MM.1S (cell line): ENCODE measurements around the gene ADCK2.

Source experiments
- DNase-seq: peaks from one replicate; pipeline ENCODE4 v3.0.0-alpha.2; 2015
- H2AFZ ChIP-seq: fragments of 300-600 bp; sonication (generic); 2 replicates; pipeline ENCODE4 v1.6.0; 2016; ENCODE audit warnings: antibody characterized with exemption, low read length
- H3F3A ChIP-seq: fragments of 300-600 bp; sonication (generic); 2 replicates; pipeline ENCODE4 v1.6.1; 2016; ENCODE audit warnings: mild to moderate bottlenecking, antibody characterized with exemption, low read length, moderate library complexity, mixed read lengths; ENCODE audit not compliant: insufficient read depth
- H3K27ac ChIP-seq: fragments of 300-600 bp; sonication (generic); 2 replicates; pipeline ENCODE4 v1.5.1; 2016; ENCODE audit warnings: mild to moderate bottlenecking, low read length
- H3K27me3 ChIP-seq: fragments of 300-600 bp; sonication (generic); replicated peaks from 2 replicates; pipeline ENCODE4 v1.6.0; 2016; ENCODE audit warnings: low read length; ENCODE audit not compliant: insufficient read depth
- H3K36me3 ChIP-seq: fragments of 300-600 bp; sonication (generic); replicated peaks from 2 replicates; pipeline ENCODE4 v1.6.1; 2016; ENCODE audit warnings: mild to moderate bottlenecking, low read length, mixed read lengths; ENCODE audit not compliant: insufficient read depth
- H3K4me1 ChIP-seq: fragments of 300-600 bp; sonication (generic); 2 replicates; pipeline ENCODE4 v1.6.1; 2016; ENCODE audit warnings: low read length, mixed read lengths
- H3K4me2 ChIP-seq: fragments of 300-600 bp; sonication (generic); 2 replicates; pipeline ENCODE4 v1.6.0; 2016; ENCODE audit warnings: low read depth, low read length
- H3K4me3 ChIP-seq: fragments of 300-600 bp; sonication (generic); 2 replicates; pipeline ENCODE4 v1.5.1; 2016; ENCODE audit warnings: low read length, mixed read lengths
- H3K79me2 ChIP-seq: fragments of 300-600 bp; sonication (generic); 2 replicates; pipeline ENCODE4 v1.6.1; 2016; ENCODE audit warnings: mixed run types, low read length, mixed read lengths
- H3K9ac ChIP-seq: fragments of 300-600 bp; sonication (generic); 2 replicates; pipeline ENCODE4 v1.6.1; 2016; ENCODE audit warnings: low read length, mixed read lengths
- H3K9me2 ChIP-seq: fragments of 300-600 bp; sonication (generic); replicated peaks from 2 replicates; pipeline ENCODE4 v1.6.1; 2016; ENCODE audit warnings: mild to moderate bottlenecking, low read length, mixed read lengths; ENCODE audit not compliant: insufficient read depth
- H3K9me3 ChIP-seq: fragments of 300-600 bp; sonication (generic); replicated peaks from 2 replicates; pipeline ENCODE4 v1.6.1; 2016; ENCODE audit warnings: mild to moderate bottlenecking, low read length, mixed read lengths; ENCODE audit not compliant: insufficient read depth
- H4K20me1 ChIP-seq: fragments of 300-600 bp; sonication (generic); 2 replicates; pipeline ENCODE4 v1.6.1; 2016; ENCODE audit warnings: mild to moderate bottlenecking, low read length, moderate library complexity, mixed read lengths; ENCODE audit not compliant: insufficient read depth
- EZH2 ChIP-seq: fragments of 300-600 bp; sonication (generic); optimal IDR thresholded peaks from 2 replicates; pipeline ENCODE3; 2017; ENCODE audit warnings: low read depth, mild to moderate bottlenecking, antibody characterized with exemption, low read length, mixed read lengths
- EZH2phosphoT487 ChIP-seq: fragments of 300-600 bp; sonication (generic); IDR thresholded peaks from 2 replicates; pipeline ENCODE4 v1.6.1; 2018; ENCODE audit warnings: antibody characterized with exemption, low read length
- TF ChIP-seq, protein P1 (sequence below): fragments of 300-600 bp; sonication (generic); IDR thresholded peaks from 2 replicates; pipeline ENCODE4 v1.5.1; 2016; ENCODE audit warnings: antibody characterized with exemption, low read length, mixed read lengths

The ADCK2 gene

GRCh38 chr7:140673774-140674155, 1.0 kb downstream of the ADCK2 start:
- DNase-seq: no peak
- Histone ChIP-seq H3K79me2 (no peaks in the 10 kb centered on the region), H3K27ac (peak overlapping the region; percentile 74), H3K4me1 (peaks cover 38% of the 10 kb centered on the region), H3K36me3 (no peaks in the 10 kb centered on the region), H2AFZ (peak overlapping the region; percentile 60), H3K9ac (peak overlapping the region; percentile 75), H3K9me3 (no peaks in the 10 kb centered on the region), H4K20me1 (no peaks in the 10 kb centered on the region), H3K9me2 (no peaks in the 10 kb centered on the region), H3K27me3 (no peaks in the 10 kb centered on the region), H3F3A (peaks cover 28% of the 10 kb centered on the region), H3K4me3 (peak overlapping the region; percentile 68), H3K4me2 (peak overlapping the region; percentile 95)
- TF ChIP-seq EZH2phosphoT487 (no peak), EZH2 (no peak)
- TF ChIP-seq, protein P1, sequence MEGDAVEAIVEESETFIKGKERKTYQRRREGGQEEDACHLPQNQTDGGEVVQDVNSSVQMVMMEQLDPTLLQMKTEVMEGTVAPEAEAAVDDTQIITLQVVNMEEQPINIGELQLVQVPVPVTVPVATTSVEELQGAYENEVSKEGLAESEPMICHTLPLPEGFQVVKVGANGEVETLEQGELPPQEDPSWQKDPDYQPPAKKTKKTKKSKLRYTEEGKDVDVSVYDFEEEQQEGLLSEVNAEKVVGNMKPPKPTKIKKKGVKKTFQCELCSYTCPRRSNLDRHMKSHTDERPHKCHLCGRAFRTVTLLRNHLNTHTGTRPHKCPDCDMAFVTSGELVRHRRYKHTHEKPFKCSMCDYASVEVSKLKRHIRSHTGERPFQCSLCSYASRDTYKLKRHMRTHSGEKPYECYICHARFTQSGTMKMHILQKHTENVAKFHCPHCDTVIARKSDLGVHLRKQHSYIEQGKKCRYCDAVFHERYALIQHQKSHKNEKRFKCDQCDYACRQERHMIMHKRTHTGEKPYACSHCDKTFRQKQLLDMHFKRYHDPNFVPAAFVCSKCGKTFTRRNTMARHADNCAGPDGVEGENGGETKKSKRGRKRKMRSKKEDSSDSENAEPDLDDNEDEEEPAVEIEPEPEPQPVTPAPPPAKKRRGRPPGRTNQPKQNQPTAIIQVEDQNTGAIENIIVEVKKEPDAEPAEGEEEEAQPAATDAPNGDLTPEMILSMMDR: no peak

GRCh38 chr7:140674356-140674800, 1.6 kb downstream of the ADCK2 start:
- H3K27ac ChIP-seq: peak overlapping the region; percentile 74
- H3K4me2 ChIP-seq: peak overlapping the region; percentile 95
- H2AFZ ChIP-seq: no peak overlapping the region
- no peaks in the 10 kb centered on the region for H3K79me2 ChIP-seq
- no peaks in the 10 kb centered on the region for H3K36me3 ChIP-seq
- H4K20me1 ChIP-seq: no peaks in the 10 kb centered on the region
- peaks cover 38% of the 10 kb centered on the region for H3K4me1 ChIP-seq
- peak overlapping the region; percentile 68 for H3K4me3 ChIP-seq
- peak overlapping the region; percentile 75; the same call in 1 of the 2 replicates for H3K9ac ChIP-seq
- no peaks in the 10 kb centered on the region for H3K27me3 ChIP-seq
- TF ChIP-seq EZH2phosphoT487 (no peak), EZH2 (no peak)
- TF ChIP-seq, protein P1: no peak
- H3K9me3 ChIP-seq: no peaks in the 10 kb centered on the region
- DNase-seq: peak; percentile 71
- H3F3A ChIP-seq: peaks cover 28% of the 10 kb centered on the region
- H3K9me2 ChIP-seq: no peaks in the 10 kb centered on the region

DNA sequence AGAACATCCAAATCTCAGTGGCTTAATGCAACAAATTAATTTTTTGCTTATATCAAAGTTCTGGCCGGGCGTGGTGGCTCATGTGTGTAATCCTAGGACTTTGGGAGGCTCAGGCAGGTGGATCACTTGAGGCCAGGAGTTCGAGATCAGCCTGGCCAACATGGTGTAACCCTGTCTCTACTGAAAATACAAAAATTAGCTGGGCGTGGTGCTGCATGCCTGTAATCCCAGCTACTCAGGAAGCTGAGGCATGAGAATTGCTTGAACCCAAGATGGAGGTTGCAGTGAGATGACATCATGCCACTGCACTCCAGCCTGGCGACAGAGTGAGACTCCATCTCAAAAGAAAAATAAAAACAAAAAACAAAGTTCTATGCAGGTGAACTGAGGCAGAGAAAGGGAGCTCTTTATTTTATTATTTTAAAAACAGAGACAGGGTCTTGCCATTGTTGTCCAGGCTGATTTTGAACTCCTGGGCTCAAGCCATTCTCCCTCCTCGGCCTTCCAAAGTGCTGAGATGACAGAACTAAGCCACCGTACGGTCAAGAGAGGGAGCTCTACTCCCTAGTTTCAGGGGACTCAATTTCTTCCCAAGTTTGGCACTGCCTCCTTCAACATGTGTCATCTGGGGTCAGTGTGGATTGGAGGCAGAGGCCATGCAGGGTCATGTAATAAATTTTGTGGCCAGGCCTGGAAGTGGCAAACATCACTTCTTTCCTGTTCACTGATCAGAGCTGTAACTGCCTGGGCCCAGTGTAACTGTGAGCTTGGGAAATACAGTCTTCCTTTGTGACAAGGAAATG, 2.4 kb downstream of the ADCK2 start:
- H3K27me3 ChIP-seq: no peaks in the 10 kb centered on the region
- peak overlapping the region; percentile 95 for H3K4me2 ChIP-seq
- no peaks in the 10 kb centered on the region for H4K20me1 ChIP-seq
- H2AFZ ChIP-seq: no peak overlapping the region
- H3K79me2 ChIP-seq: no peaks in the 10 kb centered on the region
- no peak for TF ChIP-seq EZH2phosphoT487
- TF ChIP-seq EZH2: no peak
- TF ChIP-seq, protein P1: peak; percentile 26
- H3K9me3 ChIP-seq: no peaks in the 10 kb centered on the region
- H3K9ac ChIP-seq: no peak overlapping the region
- peaks cover 28% of the 10 kb centered on the region for H3F3A ChIP-seq
- H3K36me3 ChIP-seq: no peaks in the 10 kb centered on the region
- H3K4me1 ChIP-seq: peaks cover 38% of the 10 kb centered on the region
- no peak overlapping the region for H3K4me3 ChIP-seq
- DNase-seq: peak; percentile 29
- H3K9me2 ChIP-seq: no peaks in the 10 kb centered on the region
- H3K27ac ChIP-seq: peak overlapping the region; percentile 74; the same call in 1 of the 2 replicates
